SIG-M5 treated with dmso at 0.1 percent for 504 hours (cell line): ENCODE results near the gene RPS19.

Experiments
- DNase-seq: peaks from one replicate; lab custom pipeline; 2025; ENCODE audit not compliant: unreplicated experiment; lab: John Stamatoyannopoulos, UW

The RPS19 gene

GRCh38 chr19:41897181-41897580 lies 37.1 kb downstream of the RPS19 start:
- no peak for DNase-seq

- DNase-seq = no peak
These were observed 37.8 kb downstream of the RPS19 start for GRCh38 chr19:41897820-41898219.

GRCh38 chr19:41898235-41898634 lies 38.2 kb downstream of the RPS19 start:
- no peak for DNase-seq

- no peak for DNase-seq
These were observed 41.8 kb downstream of the RPS19 start for GRCh38 chr19:41901707-41902360.

- DNase-seq = no peak
These were observed 42.5 kb downstream of the RPS19 start for GRCh38 chr19:41902594-41902993.

- no peak for DNase-seq
These were observed 43.3 kb downstream of the RPS19 start for GRCh38 chr19:41903193-41903953.

GRCh38 chr19:41904118-41904870 lies 44.2 kb downstream of the RPS19 start:
- peak; percentile 67 for DNase-seq

- no peak for DNase-seq
These were observed 45.4 kb downstream of the RPS19 start for GRCh38 chr19:41905273-41906002.

GRCh38 chr19:41906271-41906670 lies 46.2 kb downstream of the RPS19 start:
- DNase-seq = no peak

- no peak for DNase-seq
These were observed 47.0 kb downstream of the RPS19 start for GRCh38 chr19:41906916-41907680.

- no peak for DNase-seq
These were observed 48.0 kb downstream of the RPS19 start for GRCh38 chr19:41907994-41908615.

- no peak for DNase-seq
These were observed 48.8 kb downstream of the RPS19 start for GRCh38 chr19:41908724-41909464.

GRCh38 chr19:41909706-41910105 lies 49.7 kb downstream of the RPS19 start:
- no peak for DNase-seq

GRCh38 chr19:41910240-41910991 lies 50.4 kb downstream of the RPS19 start:
- DNase-seq = no peak

GRCh38 chr19:41910992-41911888 lies 51.2 kb downstream of the RPS19 start:
- no peak for DNase-seq

GRCh38 chr19:41911889-41912731 lies 52.1 kb downstream of the RPS19 start:
- no peak for DNase-seq
